GM19324 (cell line): Measurements from ENCODE around the gene S100A9.
"Not testable (repeated sequence)": the region's sequence is repeated elsewhere in the genome, so short reads cannot be mapped to it uniquely, and the experiment has no call there.

Source experiments
- ATAC-seq: cut with Tn5 transposase; IDR thresholded peaks from one replicate; pipeline ENCODE4 v1.9.1; 2021; ENCODE audit warnings: mild to moderate bottlenecking, moderate library complexity; ENCODE audit not compliant: unreplicated experiment, low FRiP score

The S100A9 gene

DNA sequence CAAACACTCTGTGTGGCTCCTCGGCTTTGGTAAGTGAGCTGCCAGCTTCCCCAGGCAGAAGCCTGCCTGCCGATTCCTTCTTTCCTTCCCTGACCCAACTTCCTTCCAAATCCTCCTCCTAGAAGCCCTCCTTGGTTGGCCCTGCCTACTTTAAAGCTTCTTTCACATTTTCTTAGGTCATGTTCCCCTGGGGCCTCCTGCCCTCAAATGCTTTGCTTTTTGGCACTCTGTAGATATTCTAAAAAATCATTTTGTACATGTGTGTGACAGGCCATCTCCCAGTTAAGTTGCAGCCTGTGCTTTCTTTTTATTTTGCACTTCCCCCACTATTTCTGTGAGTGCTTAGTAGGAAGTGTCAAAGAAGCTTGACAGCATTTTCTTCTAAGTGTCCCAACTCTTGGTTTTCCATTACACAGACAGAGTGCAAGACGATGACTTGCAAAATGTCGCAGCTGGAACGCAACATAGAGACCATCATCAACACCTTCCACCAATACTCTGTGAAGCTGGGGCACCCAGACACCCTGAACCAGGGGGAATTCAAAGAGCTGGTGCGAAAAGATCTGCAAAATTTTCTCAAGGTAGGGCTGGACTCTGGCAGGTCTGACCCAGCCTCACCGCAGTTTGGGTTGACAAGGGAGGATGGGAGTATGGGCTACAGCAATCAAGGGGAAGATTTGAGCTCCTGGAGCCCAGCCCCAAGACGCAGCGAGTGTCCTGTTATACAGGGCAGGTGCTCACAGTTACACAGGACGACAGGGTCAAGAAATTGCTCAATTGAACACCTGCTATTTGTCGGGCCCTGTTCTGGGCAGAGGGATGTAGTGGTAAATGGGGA is at the start of gene S100A9:
S100A9 (plus strand) TSS at position 2 of the 838 bp plus-strand sequence; CDS start at position 432, 430 bp downstream.
- ATAC-seq: no peak

- ATAC-seq: no peak
Measured at GRCh38 chr1:153308540-153308939, 49.1 kb upstream of the S100A9 start.

GRCh38 chr1:153309441-153309840 is 48.2 kb upstream of the S100A9 start:
- ATAC-seq: no peak

DNA sequence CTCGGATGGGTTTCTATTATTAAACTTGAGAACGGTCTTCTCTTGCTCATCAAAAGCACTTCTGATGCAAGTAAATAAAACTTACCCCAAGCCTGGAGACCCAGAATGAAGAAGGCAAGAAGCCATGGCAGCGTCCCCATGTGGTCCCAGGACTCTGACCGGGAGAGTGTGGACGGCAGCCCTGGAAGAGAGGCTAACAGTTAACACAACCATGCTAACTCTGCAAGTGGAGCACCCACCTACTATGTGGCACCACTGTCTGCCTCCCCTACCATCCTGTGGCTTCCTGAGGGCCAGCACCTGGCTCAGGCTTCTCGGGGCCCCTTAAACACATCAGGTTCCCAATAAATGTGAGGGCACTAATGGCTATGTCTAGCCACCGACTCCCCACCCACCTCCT is 47.1 kb upstream of the S100A9 start:
- ATAC-seq: no peak

DNA sequence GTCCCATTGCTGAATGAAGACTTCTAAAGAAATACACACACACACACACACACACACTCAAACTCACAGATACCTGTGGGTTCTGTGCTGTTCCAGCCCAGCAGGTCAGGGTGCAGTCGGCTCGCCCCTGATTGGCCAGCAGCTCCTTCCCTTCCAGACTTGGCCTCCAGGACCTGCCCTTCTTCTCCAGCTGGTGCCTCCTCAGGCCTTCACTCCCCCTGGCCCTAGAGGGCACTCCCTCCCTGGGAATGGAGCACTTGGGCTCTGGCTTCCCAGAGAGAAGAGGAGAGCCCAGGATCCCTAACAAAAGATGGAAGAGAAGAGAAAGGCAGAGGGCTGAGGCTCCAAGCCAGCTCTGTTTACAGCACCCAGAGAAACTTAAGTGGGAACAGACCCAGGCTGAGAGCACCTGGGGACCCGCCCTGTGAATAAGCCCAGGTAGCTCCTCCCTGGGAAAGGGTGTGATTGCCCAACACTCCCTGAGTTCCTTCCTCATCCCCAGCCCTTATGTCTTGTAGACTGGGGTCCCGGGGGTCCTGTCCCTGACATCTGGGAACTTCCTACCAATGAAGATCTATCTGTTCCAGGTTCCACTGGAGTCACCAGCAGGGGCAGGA is 45.0 kb upstream of the S100A9 start, which contains the start of gene PGLYRP3:
PGLYRP3 (minus strand) TSS at position 383 of the 617 bp plus-strand sequence. CDS start 2,287 bp downstream, outside the sequence.
- no peak for ATAC-seq

DNA sequence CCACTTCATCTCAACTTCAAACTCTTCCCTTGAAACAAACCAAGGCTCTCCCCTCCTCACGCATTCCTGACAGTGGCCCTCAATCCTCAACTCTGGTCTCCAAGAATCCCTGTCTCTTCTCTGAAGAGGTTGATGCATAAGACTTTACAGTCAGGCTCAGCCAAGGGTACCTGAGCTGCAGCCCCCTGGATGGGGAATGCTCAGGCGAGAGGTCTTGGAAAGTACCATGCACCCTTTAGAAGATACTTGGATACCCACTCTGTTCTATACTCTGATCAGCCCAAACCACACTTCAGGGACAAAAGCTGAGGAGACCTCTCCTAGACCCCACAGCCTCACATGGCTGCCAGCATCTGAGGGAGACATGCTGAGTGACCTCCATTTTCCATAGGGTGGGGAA is 44.4 kb upstream of the S100A9 start:
- ATAC-seq: no peak

DNA sequence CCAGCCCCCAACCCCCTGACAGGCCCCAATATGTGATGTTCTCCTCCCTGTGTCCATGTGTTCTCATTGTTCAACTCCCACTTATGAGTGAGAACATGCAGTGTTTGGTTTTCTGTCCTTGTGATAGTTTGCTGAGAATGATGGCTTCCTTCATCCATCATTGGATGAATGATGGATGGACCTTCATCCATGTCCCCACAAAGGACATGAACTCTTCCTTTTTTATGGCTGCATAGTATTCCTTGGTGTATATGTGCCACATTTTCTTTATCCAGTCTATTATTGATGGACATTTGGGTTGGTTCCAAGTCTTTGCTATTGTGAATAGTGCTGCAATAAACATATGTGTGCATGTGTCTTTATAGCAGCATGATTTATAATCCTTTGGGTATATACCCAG is 43.3 kb upstream of the S100A9 start:
- ATAC-seq: not testable (repeated sequence)

GRCh38 chr1:153316013-153316412 is 41.6 kb upstream of the S100A9 start:
- ATAC-seq: not testable (repeated sequence)

GRCh38 chr1:153318145-153318544 is 39.5 kb upstream of the S100A9 start:
- not testable (repeated sequence) for ATAC-seq

GRCh38 chr1:153322568-153322967 is 35.1 kb upstream of the S100A9 start:
- no peak for ATAC-seq

GRCh38 chr1:153324912-153325311 is 32.7 kb upstream of the S100A9 start:
- no peak for ATAC-seq

- ATAC-seq: no peak
Measured at GRCh38 chr1:153333902-153334301, 23.8 kb upstream of the S100A9 start.

GRCh38 chr1:153336650-153337049 is 21.0 kb upstream of the S100A9 start:
- ATAC-seq: no peak

- ATAC-seq: no peak
Measured at GRCh38 chr1:153337980-153338853, 19.4 kb upstream of the S100A9 start.

DNA sequence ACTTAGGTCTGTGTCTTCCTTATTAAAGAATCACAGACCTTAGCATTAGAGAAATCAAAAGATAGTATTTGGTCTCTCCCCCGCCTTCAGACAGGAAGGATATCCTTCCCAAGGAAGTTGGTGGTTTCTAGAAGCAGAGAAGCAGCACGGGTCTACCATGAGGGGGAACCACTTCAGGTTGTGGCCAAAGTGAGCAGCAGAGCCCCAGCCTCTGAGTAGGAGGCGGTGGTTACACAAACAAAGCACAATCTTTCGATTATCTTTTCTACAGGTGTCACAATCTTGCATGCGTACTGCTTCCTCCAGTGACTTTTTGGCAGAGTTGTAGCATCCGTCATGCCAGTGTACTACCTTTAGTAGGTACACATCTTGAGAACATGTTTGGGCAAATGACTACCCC is 17.9 kb upstream of the S100A9 start:
- no peak for ATAC-seq

GRCh38 chr1:153340356-153340755 is 17.3 kb upstream of the S100A9 start:
- ATAC-seq: no peak

- no peak for ATAC-seq
Measured at GRCh38 chr1:153341431-153341934, 16.2 kb upstream of the S100A9 start.

GRCh38 chr1:153342178-153342577 is 15.5 kb upstream of the S100A9 start:
- ATAC-seq: no peak

DNA sequence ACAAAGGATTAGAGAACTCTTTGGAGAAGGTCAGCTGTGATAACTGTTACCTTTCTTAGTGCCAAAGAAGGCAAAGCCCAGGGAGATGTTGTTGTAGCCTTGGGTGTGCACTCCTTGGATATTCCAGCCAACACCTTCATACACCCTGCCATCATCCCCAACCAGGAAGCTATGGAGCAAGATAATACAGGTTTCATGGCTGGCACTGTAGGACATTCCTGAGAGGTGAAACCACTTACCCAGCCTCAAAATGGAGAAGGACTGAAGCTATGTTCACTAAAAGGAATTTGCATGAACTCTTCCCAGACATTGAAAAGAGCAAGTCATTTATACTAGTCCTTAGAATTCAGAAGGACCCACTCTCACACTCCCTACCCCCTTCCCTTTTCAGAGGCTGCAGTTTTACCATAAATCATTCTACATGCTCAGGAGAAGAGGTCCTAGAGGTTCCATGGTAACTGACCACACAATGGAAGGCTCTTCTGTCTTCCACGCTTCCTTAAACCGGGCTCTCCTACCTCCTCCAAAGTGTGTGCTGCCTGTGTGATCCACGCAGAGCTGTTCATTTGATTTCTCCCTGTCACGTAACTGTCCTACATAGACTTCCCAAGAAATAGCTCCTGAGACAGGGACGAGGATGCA is 14.5 kb upstream of the S100A9 start:
- no peak for ATAC-seq
